Measurements from ENCODE around the gene NYAP2. TPM values are rescaled to one million over a fixed set of nuclear protein-coding genes. Genes with fewer than 3 reads are reported as not detected.

NYAP2 gene
- total RNA-seq, 2 donors from 2014 or later, result 0.52 TPM; not detected in 1

DNA sequence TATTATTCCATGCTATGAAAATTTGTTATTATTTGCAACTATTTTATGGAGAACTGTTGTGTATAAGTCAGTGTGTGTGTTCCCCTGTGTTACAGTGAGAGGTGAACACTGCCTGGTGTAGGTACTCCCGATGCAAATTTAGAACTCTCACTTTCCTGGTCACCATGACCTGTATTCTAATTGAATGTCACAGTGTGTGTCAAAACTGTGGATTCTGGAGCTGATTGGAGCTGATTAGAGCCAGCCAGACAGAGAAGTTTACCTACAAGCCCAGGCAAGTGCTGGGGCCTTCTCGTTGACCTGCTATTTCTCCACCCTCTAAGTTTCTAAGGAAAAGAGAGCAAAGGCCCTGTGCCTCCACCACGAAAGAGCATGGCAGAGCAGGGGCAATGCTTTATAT lies 216.0 kb downstream of the NYAP2 start:
- Histone ChIP-seq H3K9me3 (no peaks in the 10 kb centered on the region), H3K4me3 (no peak overlapping the region), H3K27ac (no peak overlapping the region), H3K4me1 (no peaks in the 10 kb centered on the region), H3K36me3 (replicated peaks in 1 of 2; ENCODE audit: insufficient read depth in 1 of 2, low read depth in 2 of 2) (no peaks in the 10 kb centered on the region), H3K27me3 (no peaks in the 10 kb centered on the region)
- 61 to 76% methylated on average over 3 of the region's 3 CpGs for WGBS, 2 donors
- intact Hi-C loops (cut with DNase I), result no loop called here
- ATAC-seq, result no peak
- TF ChIP-seq POLR2A (IDR thresholded peaks at IDR 0.05) (no peak), CTCF (IDR thresholded peaks at IDR 0.05) (no peak)
- DNase-seq, result no peak

- TF ChIP-seq POLR2A (IDR thresholded peaks at IDR 0.05) (no peak), CTCF (IDR thresholded peaks at IDR 0.05) (no peak)
- no peaks in the 10 kb centered on the region for H3K9me3 ChIP-seq
- DNase-seq (no peak), ATAC-seq (no peak)
- no peaks in the 10 kb centered on the region for H3K27me3 ChIP-seq
- no peaks in the 10 kb centered on the region for H3K4me1 ChIP-seq
- WGBS, 2 donors, result 79 to 87% methylated on average over 4 of the region's 4 CpGs
- H3K4me3 ChIP-seq, result no peak overlapping the region
- no peak overlapping the region for H3K27ac ChIP-seq
- no peaks in the 10 kb centered on the region for H3K36me3 ChIP-seq (replicated peaks in 1 of 2; ENCODE audit: insufficient read depth in 1 of 2, low read depth in 2 of 2)
- intact Hi-C loops (cut with DNase I), result no loop called here
These were observed 216.9 kb downstream of the NYAP2 start for GRCh38 chr2:225616372-225616771.

DNA sequence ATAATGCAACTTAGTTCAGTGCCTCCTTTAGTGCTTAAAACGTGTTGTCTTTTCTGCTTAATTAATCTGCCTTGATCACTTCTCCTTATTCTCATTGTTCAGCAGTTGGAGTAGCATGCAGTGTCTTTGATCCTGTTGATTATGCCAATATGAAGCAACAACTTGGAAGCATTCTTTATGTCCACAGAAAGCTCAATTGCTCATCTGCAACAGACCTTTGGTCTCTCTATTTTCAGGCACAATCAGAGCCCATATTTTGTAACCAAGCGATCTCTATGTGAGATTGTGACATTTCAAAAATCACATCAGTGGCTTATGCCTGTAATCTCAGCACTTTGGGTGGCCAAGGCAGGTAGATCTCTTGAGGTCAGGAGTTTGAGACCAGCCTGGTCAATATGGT lies 217.3 kb downstream of the NYAP2 start:
- 70 to 72% methylated on average over 2 of the region's 2 CpGs for WGBS, 2 donors
- Histone ChIP-seq H3K27me3 (no peaks in the 10 kb centered on the region), H3K27ac (no peak overlapping the region), H3K36me3 (replicated peaks in 1 of 2; ENCODE audit: insufficient read depth in 1 of 2, low read depth in 2 of 2) (no peaks in the 10 kb centered on the region), H3K4me1 (no peaks in the 10 kb centered on the region), H3K9me3 (no peaks in the 10 kb centered on the region), H3K4me3 (no peak overlapping the region)
- DNase-seq (no peak), ATAC-seq (no peak)
- intact Hi-C loops (cut with DNase I), result no loop called here
- TF ChIP-seq CTCF (IDR thresholded peaks at IDR 0.05), result no peak
- TF ChIP-seq POLR2A (IDR thresholded peaks at IDR 0.05), result no peak

GRCh38 chr2:225620227-225620626 lies 220.7 kb downstream of the NYAP2 start:
- DNase-seq (no peak), ATAC-seq (no peak)
- intact Hi-C loops (cut with DNase I), result no loop called here
- Histone ChIP-seq H3K36me3 (replicated peaks in 1 of 2; ENCODE audit: insufficient read depth in 1 of 2, low read depth in 2 of 2) (no peaks in the 10 kb centered on the region), H3K4me3 (no peak overlapping the region), H3K27me3 (no peaks in the 10 kb centered on the region), H3K27ac (no peak overlapping the region), H3K9me3 (no peaks in the 10 kb centered on the region), H3K4me1 (no peaks in the 10 kb centered on the region)
- WGBS, 2 donors, result 83 to 88% methylated on average over 21 of the region's 21 CpGs
- TF ChIP-seq CTCF (IDR thresholded peaks at IDR 0.05) (no peak), POLR2A (IDR thresholded peaks at IDR 0.05) (no peak)

GRCh38 chr2:225630824-225631533 lies 231.5 kb downstream of the NYAP2 start:
- no peaks in the 10 kb centered on the region for H3K4me1 ChIP-seq
- ATAC-seq, result no peak
- TF ChIP-seq CTCF (IDR thresholded peaks at IDR 0.05) (no peak), POLR2A (IDR thresholded peaks at IDR 0.05) (no peak)
- H3K36me3 ChIP-seq (replicated peaks in 1 of 2; ENCODE audit: insufficient read depth in 1 of 2, low read depth in 2 of 2), result no peaks in the 10 kb centered on the region
- 90 to 94% methylated on average over 4 of the region's 4 CpGs for WGBS, 2 donors
- no peak overlapping the region for H3K27ac ChIP-seq
- no peaks in the 10 kb centered on the region for H3K9me3 ChIP-seq
- no peak for DNase-seq
- no peaks in the 10 kb centered on the region for H3K27me3 ChIP-seq
- intact Hi-C loops (cut with DNase I), result no loop called here
- H3K4me3 ChIP-seq, result no peak overlapping the region
